ENCODE data around the gene SEC14L5.

The SEC14L5 gene

GRCh38 chr16:4957720-4958509 is at the start of gene SEC14L5:
SEC14L5 (plus strand) TSS chr16:4958330; CDS start chr16:4959324, 994 bp downstream.
- DNase-seq (ENCODE audit: low spot score in 2 of 2), result peak; percentile 72 to 73
- no peak within 1 kb of the TSS for H3K27ac Mint-ChIP-seq (ENCODE audit: low read depth)

GRCh38 chr16:4908854-4909401 is 49.2 kb upstream of the SEC14L5 start:
- Mint-ChIP-seq H3K4me1 (no peaks in the 10 kb centered on the region), H3K9me3 (no peaks in the 10 kb centered on the region), H3K36me3 (ENCODE audit: insufficient read depth) (no peaks in the 10 kb centered on the region), H3K27me3 (peaks cover 18% of the 10 kb centered on the region), H3K4me3 (no peak overlapping the region), H3K27ac (ENCODE audit: low read depth) (no peak overlapping the region)
- DNase-seq (ENCODE audit: low spot score in 2 of 2) (no peak), ATAC-seq (replicated peaks; ENCODE audit: extremely low read depth, poor library complexity, severe bottlenecking) (no peak)

More at GRCh38 chr16:4957720-4958509, at the start of gene SEC14L5:
- H3K4me3 Mint-ChIP-seq, result peak within 1 kb of the TSS; percentile 76
- H3K4me1 Mint-ChIP-seq, result peaks cover 24% of the 10 kb centered on the region
- H3K27me3 Mint-ChIP-seq, result peaks cover 72% of the 10 kb centered on the region
- H3K36me3 Mint-ChIP-seq (ENCODE audit: insufficient read depth), result no peaks in the 10 kb centered on the region
- peak; percentile 81 for ATAC-seq (replicated peaks; ENCODE audit: extremely low read depth, poor library complexity, severe bottlenecking)
- no peaks in the 10 kb centered on the region for H3K9me3 Mint-ChIP-seq

- Mint-ChIP-seq H3K27ac (ENCODE audit: low read depth) (no peak overlapping the region), H3K36me3 (ENCODE audit: insufficient read depth) (no peaks in the 10 kb centered on the region), H3K9me3 (no peaks in the 10 kb centered on the region), H3K4me1 (no peaks in the 10 kb centered on the region), H3K4me3 (no peak overlapping the region), H3K27me3 (peaks cover 9% of the 10 kb centered on the region)
- ATAC-seq (replicated peaks; ENCODE audit: extremely low read depth, poor library complexity, severe bottlenecking) (no peak), DNase-seq (ENCODE audit: low spot score in 2 of 2) (no peak)
Observed at GRCh38 chr16:4909825-4910224, 48.3 kb upstream of the SEC14L5 start.

- H3K27ac Mint-ChIP-seq (ENCODE audit: low read depth), result no peak overlapping the region
- DNase-seq (ENCODE audit: low spot score in 2 of 2) (no peak), ATAC-seq (replicated peaks; ENCODE audit: extremely low read depth, poor library complexity, severe bottlenecking) (no peak)
- H3K4me1 Mint-ChIP-seq, result no peaks in the 10 kb centered on the region
- no peak overlapping the region for H3K4me3 Mint-ChIP-seq
- H3K9me3 Mint-ChIP-seq, result no peaks in the 10 kb centered on the region
- no peaks in the 10 kb centered on the region for H3K27me3 Mint-ChIP-seq
- H3K36me3 Mint-ChIP-seq (ENCODE audit: insufficient read depth), result no peaks in the 10 kb centered on the region
Observed at GRCh38 chr16:4910828-4911227, 47.3 kb upstream of the SEC14L5 start.

- Mint-ChIP-seq H3K27ac (ENCODE audit: low read depth) (no peak overlapping the region), H3K4me1 (no peaks in the 10 kb centered on the region), H3K36me3 (ENCODE audit: insufficient read depth) (no peaks in the 10 kb centered on the region), H3K9me3 (no peaks in the 10 kb centered on the region), H3K27me3 (no peaks in the 10 kb centered on the region), H3K4me3 (no peak overlapping the region)
- ATAC-seq (replicated peaks; ENCODE audit: extremely low read depth, poor library complexity, severe bottlenecking), result no peak
- no peak for DNase-seq (ENCODE audit: low spot score in 2 of 2)
Observed at GRCh38 chr16:4911970-4912386, 46.2 kb upstream of the SEC14L5 start.

GRCh38 chr16:4913130-4913773 is 44.9 kb upstream of the SEC14L5 start:
- ATAC-seq (replicated peaks; ENCODE audit: extremely low read depth, poor library complexity, severe bottlenecking) (no peak), DNase-seq (ENCODE audit: low spot score in 2 of 2) (no peak)
- Mint-ChIP-seq H3K4me3 (no peak overlapping the region), H3K36me3 (ENCODE audit: insufficient read depth) (no peaks in the 10 kb centered on the region), H3K27ac (ENCODE audit: low read depth) (no peak overlapping the region), H3K27me3 (no peaks in the 10 kb centered on the region), H3K9me3 (no peaks in the 10 kb centered on the region), H3K4me1 (no peaks in the 10 kb centered on the region)

DNA sequence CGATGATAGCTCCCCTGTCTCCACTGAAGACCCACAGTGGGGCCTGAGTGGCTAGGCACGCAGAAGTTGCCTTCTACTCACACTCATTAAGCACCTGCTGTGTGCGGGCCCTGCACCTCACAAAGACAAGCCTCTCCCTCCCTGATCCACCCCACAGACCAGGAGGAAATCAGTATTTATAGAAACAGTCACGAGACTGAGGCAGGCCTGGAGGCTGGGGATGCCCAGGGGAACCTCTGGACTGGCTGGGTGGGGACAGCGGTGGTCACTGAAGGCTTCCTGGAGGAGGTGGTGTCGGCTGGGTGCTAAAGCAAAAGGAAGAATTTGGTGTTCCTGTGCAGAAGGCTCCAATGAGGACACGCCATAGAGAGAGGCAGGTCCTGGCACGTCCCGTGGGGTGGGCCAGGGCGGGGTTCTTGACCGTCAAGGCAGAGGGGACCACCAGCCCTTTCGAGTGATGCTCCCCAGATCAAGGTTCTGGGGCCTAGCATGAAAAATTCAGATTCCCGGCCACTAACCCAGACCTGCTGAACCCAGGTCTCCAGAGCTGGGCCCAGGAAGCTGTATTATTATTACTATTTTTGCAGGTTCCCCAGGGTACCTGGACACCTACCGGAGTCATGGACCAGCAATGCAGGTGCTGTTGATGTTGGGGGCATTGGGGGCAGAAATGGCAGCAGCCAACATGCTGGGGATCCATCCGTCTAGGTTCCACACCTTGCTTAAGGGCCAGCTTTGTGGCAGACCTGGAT is 44.2 kb upstream of the SEC14L5 start:
- Mint-ChIP-seq H3K4me3 (no peak overlapping the region), H3K27ac (ENCODE audit: low read depth) (no peak overlapping the region), H3K27me3 (no peaks in the 10 kb centered on the region), H3K4me1 (no peaks in the 10 kb centered on the region), H3K9me3 (no peaks in the 10 kb centered on the region), H3K36me3 (ENCODE audit: insufficient read depth) (no peaks in the 10 kb centered on the region)
- ATAC-seq (replicated peaks; ENCODE audit: extremely low read depth, poor library complexity, severe bottlenecking) (no peak), DNase-seq (ENCODE audit: low spot score in 2 of 2) (no peak)

DNA sequence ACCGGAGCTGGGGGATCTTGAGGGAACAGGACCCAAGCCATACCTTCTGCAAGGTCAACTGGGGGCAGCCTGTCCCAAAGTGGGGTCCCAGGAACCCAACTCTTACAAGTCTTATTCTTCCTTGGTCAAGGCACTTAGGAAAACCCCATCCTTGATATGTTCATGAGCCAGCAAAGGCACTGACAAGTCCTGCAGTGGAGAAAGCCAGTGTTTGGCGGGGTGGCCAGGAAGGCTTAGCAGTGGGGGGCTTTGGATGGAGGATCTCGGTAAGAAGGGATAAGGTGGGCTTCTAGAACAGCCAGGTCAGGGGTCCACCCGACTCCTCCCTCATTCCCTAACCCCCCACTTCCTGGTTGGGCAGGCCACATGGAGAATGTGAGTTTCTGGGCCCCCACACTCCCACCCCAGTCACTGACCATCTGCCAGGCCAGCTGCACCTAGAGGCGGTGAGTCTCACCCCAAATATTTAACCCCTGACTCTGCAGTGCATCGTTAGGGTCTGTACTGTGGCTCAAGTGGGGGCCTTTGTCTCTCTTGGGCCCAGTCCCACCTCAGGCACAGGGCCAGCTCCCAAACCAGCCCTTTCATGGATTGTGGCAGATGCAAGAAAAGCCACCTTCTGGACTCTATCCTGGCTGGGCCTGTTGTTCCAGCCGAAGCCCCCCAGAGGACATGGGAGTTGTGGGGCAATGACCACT is 43.5 kb upstream of the SEC14L5 start:
- Mint-ChIP-seq H3K36me3 (ENCODE audit: insufficient read depth) (no peaks in the 10 kb centered on the region), H3K4me3 (no peak overlapping the region), H3K27ac (ENCODE audit: low read depth) (no peak overlapping the region), H3K27me3 (no peaks in the 10 kb centered on the region), H3K9me3 (no peaks in the 10 kb centered on the region), H3K4me1 (no peaks in the 10 kb centered on the region)
- DNase-seq (ENCODE audit: low spot score in 2 of 2) (no peak), ATAC-seq (replicated peaks; ENCODE audit: extremely low read depth, poor library complexity, severe bottlenecking) (no peak)

- H3K36me3 Mint-ChIP-seq (ENCODE audit: insufficient read depth), result no peaks in the 10 kb centered on the region
- no peaks in the 10 kb centered on the region for H3K27me3 Mint-ChIP-seq
- ATAC-seq (replicated peaks; ENCODE audit: extremely low read depth, poor library complexity, severe bottlenecking) (no peak), DNase-seq (ENCODE audit: low spot score in 2 of 2) (no peak)
- no peaks in the 10 kb centered on the region for H3K4me1 Mint-ChIP-seq
- H3K27ac Mint-ChIP-seq (ENCODE audit: low read depth), result no peak overlapping the region
- H3K9me3 Mint-ChIP-seq, result no peaks in the 10 kb centered on the region
- no peak overlapping the region for H3K4me3 Mint-ChIP-seq
Observed at GRCh38 chr16:4915226-4915761, 42.8 kb upstream of the SEC14L5 start.

- Mint-ChIP-seq H3K4me3 (no peak overlapping the region), H3K27me3 (no peaks in the 10 kb centered on the region), H3K4me1 (no peaks in the 10 kb centered on the region), H3K27ac (ENCODE audit: low read depth) (no peak overlapping the region), H3K9me3 (no peaks in the 10 kb centered on the region), H3K36me3 (ENCODE audit: insufficient read depth) (no peaks in the 10 kb centered on the region)
- ATAC-seq (replicated peaks; ENCODE audit: extremely low read depth, poor library complexity, severe bottlenecking) (no peak), DNase-seq (ENCODE audit: low spot score in 2 of 2) (no peak)
Observed at GRCh38 chr16:4917117-4917516, 41.0 kb upstream of the SEC14L5 start.

- Mint-ChIP-seq H3K36me3 (ENCODE audit: insufficient read depth) (no peaks in the 10 kb centered on the region), H3K9me3 (no peaks in the 10 kb centered on the region), H3K4me1 (no peaks in the 10 kb centered on the region), H3K27ac (ENCODE audit: low read depth) (no peak overlapping the region), H3K27me3 (peaks cover 14% of the 10 kb centered on the region), H3K4me3 (no peak overlapping the region)
- no peak for DNase-seq (ENCODE audit: low spot score in 2 of 2)
- no peak for ATAC-seq (replicated peaks; ENCODE audit: extremely low read depth, poor library complexity, severe bottlenecking)
Observed at GRCh38 chr16:4918781-4919251, 39.3 kb upstream of the SEC14L5 start.

- no peak overlapping the region for H3K4me3 Mint-ChIP-seq
- no peak for ATAC-seq (replicated peaks; ENCODE audit: extremely low read depth, poor library complexity, severe bottlenecking)
- H3K27me3 Mint-ChIP-seq, result peaks cover 25% of the 10 kb centered on the region
- peaks cover 2% of the 10 kb centered on the region for H3K36me3 Mint-ChIP-seq (ENCODE audit: insufficient read depth)
- H3K27ac Mint-ChIP-seq (ENCODE audit: low read depth), result no peak overlapping the region
- DNase-seq (ENCODE audit: low spot score in 2 of 2), result no peak
- no peaks in the 10 kb centered on the region for H3K4me1 Mint-ChIP-seq
- H3K9me3 Mint-ChIP-seq, result no peaks in the 10 kb centered on the region
Observed at GRCh38 chr16:4920826-4921225, 37.3 kb upstream of the SEC14L5 start.
